ENCODE results near the gene PTPN23. TPM values are rescaled to one million over a fixed set of nuclear protein-coding genes. Genes with fewer than 3 reads are reported as not detected.

PTPN23 gene
- total and polyA plus RNA-seq, 2 of the 8 experiments (the other 6 are each of a cell fraction or from before 2014, with no cell fraction given), result 2.9 to 46.7 TPM

GRCh38 chr3:47367631-47368030 lies 13.2 kb upstream of the PTPN23 start:
- H3K56ac ChIP-seq (replicated peaks; ENCODE audit: insufficient read length, low read depth, low read length), result no peak overlapping the region
- no peak overlapping the region for H4K5ac ChIP-seq (ENCODE audit: insufficient read length, low read depth, low read length)
- no peak overlapping the region for H3K23ac ChIP-seq (ENCODE audit: insufficient read length)
- no peak overlapping the region for H2BK120ac ChIP-seq (replicated peaks; ENCODE audit: low read depth, low read length)
- H3K23me2 ChIP-seq (ENCODE audit: low read depth, low read length), result no peaks in the 10 kb centered on the region; the same call in 1 of the 2 replicates
- no peaks in the 10 kb centered on the region for H3K79me1 ChIP-seq (ENCODE audit: low read depth, low read length)
- peaks cover 0 to 5% (median 3%) of the 10 kb centered on the region in 4 experiments; a peak in 3 of 7 replicates for H3K4me1 ChIP-seq (replicated peaks in 1 of 4; ENCODE audit: control insufficient read depth in 3 of 4, insufficient read depth in 4 of 4, low read length in 3 of 4)
- H4K91ac ChIP-seq (replicated peaks; ENCODE audit: insufficient read length, low read length), result no peak overlapping the region
- no peaks in the 10 kb centered on the region for H3K27me3 ChIP-seq (replicated peaks in 1 of 4; ENCODE audit: control insufficient read depth in 3 of 4, extremely low read depth in 1 of 4, insufficient read depth in 3 of 4, low read length in 3 of 4)
- H3K79me2 ChIP-seq (ENCODE audit: control insufficient read depth in 1 of 2, insufficient read depth in 2 of 2, low read length in 2 of 2), result no peaks in the 10 kb centered on the region
- H2BK12ac ChIP-seq (ENCODE audit: low read depth, low read length), result no peak overlapping the region
- no peak overlapping the region for H3K4me3 ChIP-seq (ENCODE audit: extremely low read depth in 1 of 4, insufficient read depth in 2 of 4, low read depth in 3 of 4, low read length in 4 of 4)
- POLR2A ChIA-PET (ENCODE audit: partially characterized antibody), result no interaction called here
- H2BK20ac ChIP-seq (ENCODE audit: low read length), result no peak overlapping the region; the same call in 1 of the 2 replicates
- H4K20me1 ChIP-seq (replicated peaks in 1 of 2; ENCODE audit: control insufficient read depth in 1 of 2, insufficient read depth in 2 of 2, low read length in 2 of 2), result no peaks in the 10 kb centered on the region
- no peak overlapping the region for H3K14ac ChIP-seq (ENCODE audit: insufficient read length)
- H3K4me2 ChIP-seq (ENCODE audit: insufficient read depth in 1 of 2, low read depth in 2 of 2, low read length in 2 of 2), result no peak overlapping the region
- no peak overlapping the region for H2AFZ ChIP-seq (ENCODE audit: low read length)
- H4K8ac ChIP-seq (ENCODE audit: extremely low read depth, insufficient read depth, low read length), result no peak overlapping the region
- H3K4ac ChIP-seq (replicated peaks; ENCODE audit: insufficient read length, low read depth, low read length), result no peak overlapping the region
- no peak overlapping the region for H3K27ac ChIP-seq (ENCODE audit: low read depth, low read length)
- no peaks in the 10 kb centered on the region for H3K9me3 ChIP-seq (ENCODE audit: insufficient read depth in 2 of 2, low read depth in 1 of 2, low read length in 1 of 2)
- DNase-seq (ENCODE audit: low read depth in 1 of 2, low spot score in 2 of 2) (no peak), FAIRE-seq (no peak)
- no peak overlapping the region for H2AK5ac ChIP-seq (ENCODE audit: low read depth, low read length)
- H3K36me3 ChIP-seq (ENCODE audit: control insufficient read depth in 2 of 4, insufficient read depth in 4 of 4, low read length in 3 of 4), result no peaks in the 10 kb centered on the region
- no peak overlapping the region for H3K9ac ChIP-seq (replicated peaks in 1 of 4; ENCODE audit: extremely low read depth in 1 of 4, low read depth in 3 of 4, low read length in 3 of 4)
- no peak overlapping the region for H2BK15ac ChIP-seq (ENCODE audit: low read length)
- 95% methylated on average over 7 of the region's 7 CpGs; no CpG with 5 or more reads in 1 of the 2 experiments for WGBS, 2 experiments (ENCODE audit: extremely low coverage in 1 of 2, insufficient coverage in 1 of 2, insufficient read length in 1 of 2, insufficient replicate concordance in 2 of 2, low coverage in 1 of 2, low lambda C conversion rate in 2 of 2, missing lambda C conversion rate in 1 of 2)
- CTCF ChIA-PET (ENCODE audit: partially characterized antibody), result interaction anchor here (0.9 kb wide), 1 partner anchor 22 kb away, joined by 3 read pairs; no protein-coding TSS in a partner anchor
- H3K18ac ChIP-seq (ENCODE audit: extremely low read depth, low read length), result no peak overlapping the region
- H2BK5ac ChIP-seq (ENCODE audit: low read depth, low read length), result no peak overlapping the region
- TF ChIP-seq SIRT6 (IDR thresholded peaks at IDR 0.05; ENCODE audit: low read length) (no peak), RNF2 (IDR thresholded peaks at IDR 0.05; ENCODE audit: borderline replicate concordance, low read depth, low read length, missing control alignments, poor library complexity, severe bottlenecking) (no peak), BACH1 (IDR thresholded peaks at IDR 0.05; ENCODE audit: low read length) (no peak), CHD2 (IDR thresholded peaks at IDR 0.05; ENCODE audit: low read length) (no peak), CBX5 (IDR thresholded peaks at IDR 0.05; ENCODE audit: low read depth, low read length) (no peak)
- TF ChIP-seq, protein P1, sequence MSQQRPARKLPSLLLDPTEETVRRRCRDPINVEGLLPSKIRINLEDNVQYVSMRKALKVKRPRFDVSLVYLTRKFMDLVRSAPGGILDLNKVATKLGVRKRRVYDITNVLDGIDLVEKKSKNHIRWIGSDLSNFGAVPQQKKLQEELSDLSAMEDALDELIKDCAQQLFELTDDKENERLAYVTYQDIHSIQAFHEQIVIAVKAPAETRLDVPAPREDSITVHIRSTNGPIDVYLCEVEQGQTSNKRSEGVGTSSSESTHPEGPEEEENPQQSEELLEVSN (IDR thresholded peaks at IDR 0.05), result no peak
- TF ChIP-seq, protein P2, sequence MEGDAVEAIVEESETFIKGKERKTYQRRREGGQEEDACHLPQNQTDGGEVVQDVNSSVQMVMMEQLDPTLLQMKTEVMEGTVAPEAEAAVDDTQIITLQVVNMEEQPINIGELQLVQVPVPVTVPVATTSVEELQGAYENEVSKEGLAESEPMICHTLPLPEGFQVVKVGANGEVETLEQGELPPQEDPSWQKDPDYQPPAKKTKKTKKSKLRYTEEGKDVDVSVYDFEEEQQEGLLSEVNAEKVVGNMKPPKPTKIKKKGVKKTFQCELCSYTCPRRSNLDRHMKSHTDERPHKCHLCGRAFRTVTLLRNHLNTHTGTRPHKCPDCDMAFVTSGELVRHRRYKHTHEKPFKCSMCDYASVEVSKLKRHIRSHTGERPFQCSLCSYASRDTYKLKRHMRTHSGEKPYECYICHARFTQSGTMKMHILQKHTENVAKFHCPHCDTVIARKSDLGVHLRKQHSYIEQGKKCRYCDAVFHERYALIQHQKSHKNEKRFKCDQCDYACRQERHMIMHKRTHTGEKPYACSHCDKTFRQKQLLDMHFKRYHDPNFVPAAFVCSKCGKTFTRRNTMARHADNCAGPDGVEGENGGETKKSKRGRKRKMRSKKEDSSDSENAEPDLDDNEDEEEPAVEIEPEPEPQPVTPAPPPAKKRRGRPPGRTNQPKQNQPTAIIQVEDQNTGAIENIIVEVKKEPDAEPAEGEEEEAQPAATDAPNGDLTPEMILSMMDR (IDR thresholded peaks at IDR 0.05; ENCODE audit: control extremely low read depth in 1 of 3, insufficient read depth in 1 of 3, low read depth in 1 of 3, low read length in 3 of 3), result no peak
